Glutamatergic neuron (in vitro differentiated cells): ENCODE data around the gene CCDC192. TPM values are rescaled to one million over a fixed set of nuclear protein-coding genes. Genes with fewer than 3 reads are reported as not detected.

Experiments used
- DNase-seq: peaks from one replicate; pipeline ENCODE4 v3.0.0; 2022
- H3K27ac Mint-ChIP-seq: one replicate; pipeline ENCODE4 v1.8.0; 2020; ENCODE audit warnings: mild to moderate bottlenecking, mixed read lengths, inconsistent platforms; ENCODE audit not compliant: unreplicated experiment
- H3K27me3 Mint-ChIP-seq: one replicate; pipeline ENCODE4 v1.8.0; 2020; ENCODE audit warnings: mild to moderate bottlenecking, moderate library complexity, mixed read lengths, inconsistent platforms; ENCODE audit not compliant: unreplicated experiment
- H3K36me3 Mint-ChIP-seq: one replicate; pipeline ENCODE4 v1.8.0; 2020; ENCODE audit warnings: mild to moderate bottlenecking, mixed read lengths, inconsistent platforms; ENCODE audit not compliant: unreplicated experiment
- H3K4me1 Mint-ChIP-seq: one replicate; pipeline ENCODE4 v1.8.0; 2020; ENCODE audit warnings: mild to moderate bottlenecking, low read depth, mixed read lengths, inconsistent platforms; ENCODE audit not compliant: unreplicated experiment
- H3K4me3 Mint-ChIP-seq: one replicate; pipeline ENCODE4 v1.8.0; 2020; ENCODE audit warnings: mild to moderate bottlenecking, mixed read lengths, inconsistent platforms; ENCODE audit not compliant: unreplicated experiment
- H3K9me3 Mint-ChIP-seq: one replicate; pipeline ENCODE4 v1.8.0; 2020; ENCODE audit warnings: mild to moderate bottlenecking, moderate library complexity, mixed read lengths, inconsistent platforms; ENCODE audit not compliant: unreplicated experiment
- CTCF ChIP-seq: fragments of 200-600 bp; sonication (generic); IDR thresholded peaks from one replicate; pipeline ENCODE4 v1.5.0; 2021; ENCODE audit not compliant: partially characterized antibody, unreplicated experiment
- total RNA-seq: library from RNA; stranded (reverse); fragmentation: NEBNext Ultra II Directional; extraction: Animal tissue kit (Norgen Biotek cat#: 25700); gene quantifications from one replicate; pipeline ENCODE4 v1.2.1, GENCODE V29; 2021; ENCODE audit not compliant: unreplicated experiment

The CCDC192 gene
- total RNA-seq, 1 donor from 2014 or later: not detected

- H3K4me1 Mint-ChIP-seq: no peaks in the 10 kb centered on the region
- H3K9me3 Mint-ChIP-seq: no peaks in the 10 kb centered on the region
- H3K36me3 Mint-ChIP-seq: peaks cover 4% of the 10 kb centered on the region
- DNase-seq: no peak
- no peak overlapping the region for H3K27ac Mint-ChIP-seq
- no peak for TF ChIP-seq CTCF
- H3K4me3 Mint-ChIP-seq: no peak overlapping the region
- peaks cover 3% of the 10 kb centered on the region for H3K27me3 Mint-ChIP-seq
Observed at GRCh38 chr5:127820910-127821553, 117.8 kb downstream of the CCDC192 start.

- no peak for TF ChIP-seq CTCF
- DNase-seq: no peak
- peaks cover 3% of the 10 kb centered on the region for H3K27me3 Mint-ChIP-seq
- H3K9me3 Mint-ChIP-seq: no peaks in the 10 kb centered on the region
- no peak overlapping the region for H3K4me3 Mint-ChIP-seq
- peaks cover 4% of the 10 kb centered on the region for H3K36me3 Mint-ChIP-seq
- no peaks in the 10 kb centered on the region for H3K4me1 Mint-ChIP-seq
- no peak overlapping the region for H3K27ac Mint-ChIP-seq
Observed at GRCh38 chr5:127821896-127822295, 118.7 kb downstream of the CCDC192 start.

- DNase-seq: no peak
- no peak overlapping the region for H3K27ac Mint-ChIP-seq
- no peaks in the 10 kb centered on the region for H3K9me3 Mint-ChIP-seq
- TF ChIP-seq CTCF: no peak
- no peak overlapping the region for H3K4me3 Mint-ChIP-seq
- H3K27me3 Mint-ChIP-seq: peaks cover 3% of the 10 kb centered on the region
- H3K4me1 Mint-ChIP-seq: peaks cover 3% of the 10 kb centered on the region
- peaks cover 4% of the 10 kb centered on the region for H3K36me3 Mint-ChIP-seq
Observed at GRCh38 chr5:127824126-127824525, 120.9 kb downstream of the CCDC192 start.

- peaks cover 3% of the 10 kb centered on the region for H3K4me1 Mint-ChIP-seq
- TF ChIP-seq CTCF: no peak
Observed at GRCh38 chr5:127826011-127826410, 122.8 kb downstream of the CCDC192 start.

GRCh38 chr5:127827451-127827850 lies 124.3 kb downstream of the CCDC192 start:
- Mint-ChIP-seq H3K4me3 (no peak overlapping the region), H3K9me3 (no peaks in the 10 kb centered on the region), H3K4me1 (peaks cover 3% of the 10 kb centered on the region), H3K36me3 (peaks cover 1% of the 10 kb centered on the region), H3K27me3 (peaks cover under 1% of the 10 kb centered on the region), H3K27ac (no peak overlapping the region)
- DNase-seq: no peak
- TF ChIP-seq CTCF: no peak

More at GRCh38 chr5:127826011-127826410, 122.8 kb downstream of the CCDC192 start:
- Mint-ChIP-seq H3K4me3 (no peak overlapping the region), H3K27ac (no peak overlapping the region), H3K9me3 (no peaks in the 10 kb centered on the region), H3K36me3 (peaks cover 4% of the 10 kb centered on the region), H3K27me3 (peaks cover 3% of the 10 kb centered on the region)
- DNase-seq: no peak
